Measurements from ENCODE around the gene NPTXR.

GRCh38 chr22:38786631-38787030, 57.2 kb downstream of the NPTXR start:
- no peak for TF ChIP-seq CTCF (IDR thresholded peaks at IDR 0.05; ENCODE audit: extremely low read depth in 1 of 2, insufficient read depth in 1 of 2, low read depth in 1 of 2, low read length in 2 of 2)
- no peak for TF ChIP-seq MAX (IDR thresholded peaks at IDR 0.05; ENCODE audit: insufficient read depth, insufficient read length)
